NT2/D1 (cell line): Measurements from ENCODE around the gene CATSPER4.

Source experiments
- YY1 ChIP-seq: IDR thresholded peaks from 2 replicates; pipeline ENCODE4 v1.6.1; 2011; ENCODE audit not compliant: insufficient read length, insufficient read depth
- ZNF274 ChIP-seq: IDR thresholded peaks from 2 replicates; pipeline ENCODE4 v1.6.1; 2011; ENCODE audit warnings: mild to moderate bottlenecking, low read depth, low read length

DNA sequence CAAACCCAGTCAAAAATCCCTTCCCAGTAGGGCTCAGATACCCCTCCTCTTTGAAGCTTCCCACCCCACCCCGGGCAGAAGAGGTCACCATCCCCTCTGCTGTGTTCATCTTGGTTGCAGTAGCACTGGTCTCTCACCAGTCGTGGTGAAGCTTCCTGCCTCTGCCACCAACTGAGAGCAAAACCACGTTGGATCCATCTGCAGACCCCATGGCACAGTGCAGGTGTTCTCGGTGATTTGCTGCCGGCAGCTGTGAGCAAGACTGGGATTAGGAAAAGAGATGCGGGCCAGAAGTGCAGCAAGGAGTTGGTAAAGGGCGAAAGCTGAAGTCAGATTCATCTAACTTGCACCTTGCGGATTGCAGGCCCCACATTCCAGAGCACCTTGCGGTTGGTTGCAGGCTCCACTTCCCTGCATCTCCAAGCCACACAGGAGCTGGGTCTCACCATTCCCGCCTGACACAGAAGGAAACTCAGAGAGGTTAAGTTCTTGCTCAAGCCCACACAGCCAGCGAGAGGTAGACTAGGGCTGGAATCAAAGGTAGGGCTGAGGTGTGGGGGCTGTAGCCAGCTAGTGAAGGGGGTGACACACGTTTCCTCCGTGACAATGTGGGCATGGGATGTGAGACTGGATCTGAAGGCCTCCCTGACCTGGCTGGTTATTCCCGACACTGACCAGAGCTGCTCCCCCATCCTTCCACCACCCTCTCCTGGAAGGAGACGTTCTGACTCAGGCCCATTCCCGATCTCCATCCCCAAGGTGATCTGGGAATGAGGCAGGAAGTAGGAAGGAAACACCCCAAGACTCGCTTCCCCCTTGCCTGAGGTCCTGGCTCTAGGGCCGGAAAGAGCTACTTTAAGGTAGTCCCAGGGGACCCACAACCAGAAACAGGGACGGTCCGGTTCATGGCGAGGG, 34.8 kb upstream of the CATSPER4 start:
- TF ChIP-seq YY1 (no peak), ZNF274 (no peak)
